ENCODE measurements around the gene FUOM. TPM values are rescaled to one million over a fixed set of nuclear protein-coding genes. Genes with fewer than 3 reads are reported as not detected.

The FUOM gene
- polyA plus RNA-seq, 3 donors = 13.3 to 19.7 (median 17.2) TPM

DNA sequence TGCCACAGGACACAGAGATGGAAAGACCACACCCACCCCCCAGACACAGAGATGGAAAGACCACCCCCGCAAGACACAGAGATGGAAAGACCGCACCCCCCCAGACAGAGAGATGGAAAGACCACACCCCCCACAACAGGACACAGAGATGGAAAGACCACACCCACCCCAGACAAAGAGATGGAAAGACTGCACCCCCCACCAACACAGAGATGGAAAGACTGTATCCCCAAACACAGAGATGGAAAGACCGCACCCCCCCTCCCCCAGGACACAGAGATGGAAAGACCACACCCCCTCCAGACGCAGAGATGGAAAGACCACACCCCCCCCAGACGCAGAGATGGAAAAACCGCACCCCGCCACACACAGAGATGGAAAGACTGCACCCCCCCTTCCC is 41.1 kb downstream of the FUOM start:
- no peak for DNase-seq (ENCODE audit: low read depth in 3 of 3, low spot score in 2 of 3)

DNA sequence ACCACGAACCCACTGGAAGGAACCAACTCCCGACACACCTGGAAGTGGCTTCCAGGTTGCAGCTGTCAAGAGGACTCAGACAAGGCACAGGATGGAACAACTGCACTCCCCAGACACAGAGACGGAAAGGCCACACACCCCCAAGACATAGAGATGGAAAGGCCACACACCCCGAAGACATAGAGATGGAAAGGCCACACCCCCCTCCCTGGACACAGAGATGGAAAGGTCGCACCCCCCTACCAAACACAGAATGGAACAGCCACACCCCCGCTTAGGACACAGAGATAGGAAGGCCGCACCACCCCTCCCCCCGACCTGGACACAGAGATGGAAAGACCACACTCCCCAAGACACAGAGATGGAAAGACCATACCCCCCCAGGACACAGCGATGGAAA is 41.6 kb downstream of the FUOM start:
- DNase-seq (ENCODE audit: low read depth in 3 of 3, low spot score in 2 of 3) = no peak

DNA sequence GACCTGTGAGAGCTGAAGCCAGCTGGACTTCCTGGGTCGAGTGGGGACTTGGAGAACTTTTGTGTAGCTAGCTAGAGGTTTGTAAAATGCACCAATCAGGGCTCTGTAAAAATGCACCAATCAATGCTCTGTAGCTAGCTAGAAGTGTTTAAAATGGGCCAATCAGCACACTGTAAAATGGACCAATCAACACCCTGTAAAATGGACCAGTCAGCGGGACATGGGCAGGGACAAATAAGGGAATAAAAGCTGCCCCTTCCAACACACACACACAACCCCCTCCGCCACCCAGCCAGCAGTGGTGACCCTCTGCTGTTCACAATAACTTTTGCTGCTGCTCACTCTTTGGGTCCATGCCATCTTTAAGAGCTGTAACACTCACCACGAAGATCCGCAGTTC is 42.0 kb downstream of the FUOM start:
- DNase-seq (ENCODE audit: low read depth in 3 of 3, low spot score in 2 of 3) = no peak

DNA sequence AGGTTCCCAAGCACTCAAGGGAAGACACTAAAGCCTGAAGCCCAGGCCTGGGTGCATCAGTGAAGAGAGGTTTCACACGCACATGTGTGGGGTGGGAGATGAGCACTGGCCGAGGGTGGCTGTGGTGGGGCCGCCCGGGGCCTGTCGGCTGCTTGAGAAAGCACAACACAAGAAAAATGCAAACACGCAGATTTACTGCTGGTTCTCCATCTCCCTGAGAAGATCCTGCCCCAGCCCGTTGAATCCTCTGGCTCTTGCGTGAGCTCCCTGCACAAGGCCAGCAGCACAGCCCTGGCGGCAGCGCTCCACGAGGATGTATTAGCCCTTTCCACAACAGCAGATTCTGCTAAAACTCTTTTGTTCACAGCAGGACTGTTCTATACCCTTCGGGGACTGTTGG is 42.9 kb downstream of the FUOM start:
- DNase-seq (ENCODE audit: low read depth in 3 of 3, low spot score in 2 of 3) = no peak

DNA sequence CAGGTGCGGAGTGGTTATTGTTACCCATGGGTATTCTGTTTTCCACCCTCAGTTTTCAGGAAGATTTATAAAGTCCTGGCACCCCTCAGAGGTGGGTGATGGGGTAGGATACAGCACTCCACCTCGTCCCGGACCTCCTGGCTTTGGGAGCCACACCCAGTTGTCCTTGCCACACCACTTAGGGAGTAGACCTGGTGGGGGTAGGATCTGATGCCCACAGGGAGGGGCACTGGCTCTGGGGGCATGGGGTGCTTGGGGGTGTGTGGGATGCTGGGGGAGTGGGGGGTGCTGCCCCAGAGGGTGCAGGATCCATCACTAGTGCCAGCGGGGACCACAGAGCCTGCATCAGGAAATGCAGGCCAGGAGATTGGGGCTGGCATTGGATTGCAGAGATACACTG is 44.6 kb downstream of the FUOM start:
- DNase-seq (ENCODE audit: low read depth in 3 of 3, low spot score in 2 of 3) = no peak

DNA sequence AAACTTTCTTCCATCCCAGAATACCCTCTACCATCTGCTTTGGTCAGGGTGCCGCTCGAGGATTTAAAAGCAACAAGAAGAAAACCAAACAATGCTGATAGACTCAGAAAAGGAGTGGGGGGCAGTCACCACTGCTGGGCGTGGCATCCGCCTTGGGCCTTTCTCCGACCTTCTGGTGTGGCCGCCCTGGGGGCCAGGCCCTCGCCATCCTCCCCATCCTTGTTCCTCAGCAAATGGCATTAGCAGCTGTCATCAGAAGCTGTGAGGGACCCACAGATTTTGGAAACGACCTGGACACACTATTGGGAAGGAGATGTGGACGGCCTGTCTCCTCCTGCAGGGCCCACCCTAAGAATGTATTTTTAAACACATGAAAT is 45.1 kb downstream of the FUOM start:
- no peak for DNase-seq (ENCODE audit: low read depth in 3 of 3, low spot score in 2 of 3)

DNA sequence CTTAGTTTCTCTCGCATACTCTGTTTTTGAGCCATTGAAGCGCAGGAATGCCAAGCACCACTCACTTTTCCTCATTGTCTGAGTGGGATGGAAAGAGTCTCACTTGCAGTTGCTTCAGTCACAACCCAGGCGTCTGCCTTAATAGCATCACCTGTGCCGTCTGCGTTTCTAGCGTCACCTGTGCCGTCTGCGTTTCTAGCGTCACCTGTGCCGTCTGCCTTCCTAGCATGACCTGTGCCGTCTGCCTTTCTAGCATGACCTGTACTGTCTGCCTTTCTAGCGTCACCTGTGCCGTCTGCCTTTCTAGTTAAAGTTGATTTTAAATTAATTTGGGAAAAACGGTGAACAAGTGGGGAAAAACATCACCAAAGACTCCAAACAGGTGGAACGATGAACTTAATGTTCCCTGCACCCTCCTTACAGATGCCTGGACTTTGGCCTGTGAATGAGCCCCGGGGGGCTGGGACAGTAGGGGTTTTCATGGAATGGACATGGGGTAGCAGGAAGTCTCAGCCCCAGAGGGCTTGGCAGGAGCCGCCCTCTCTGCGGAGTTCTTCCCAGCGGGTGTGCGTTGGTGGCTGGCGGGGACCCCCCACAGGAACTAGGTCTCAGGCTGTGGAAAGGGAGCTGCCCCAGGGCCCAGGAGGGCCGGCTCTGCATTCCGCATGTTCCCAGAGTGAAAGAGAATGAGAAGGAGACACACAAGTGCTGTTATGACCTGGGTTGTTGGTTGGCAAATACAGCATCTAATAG is 45.6 kb downstream of the FUOM start:
- no peak for DNase-seq (ENCODE audit: low read depth in 3 of 3, low spot score in 2 of 3)

DNA sequence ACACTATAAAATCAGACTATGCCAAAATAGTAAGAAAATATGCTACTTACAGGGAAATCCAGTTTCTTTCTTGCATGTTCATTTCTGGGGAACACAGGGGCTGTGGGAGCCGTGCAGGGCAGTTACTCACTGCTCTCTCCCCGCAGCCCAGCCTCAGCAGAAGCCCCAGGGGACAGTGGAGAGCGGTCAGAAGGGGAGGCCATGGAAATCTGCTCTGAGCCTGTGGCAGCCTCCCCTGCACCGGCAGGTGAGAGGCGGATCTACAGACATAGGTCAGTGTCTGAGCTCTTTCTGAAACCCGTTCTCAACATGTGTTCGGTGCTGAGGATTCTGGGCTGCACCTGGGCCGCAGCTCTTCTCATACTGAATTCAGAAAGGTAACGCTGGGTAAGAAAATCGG is 46.2 kb downstream of the FUOM start:
- DNase-seq (ENCODE audit: low read depth in 3 of 3, low spot score in 2 of 3) = no peak

DNA sequence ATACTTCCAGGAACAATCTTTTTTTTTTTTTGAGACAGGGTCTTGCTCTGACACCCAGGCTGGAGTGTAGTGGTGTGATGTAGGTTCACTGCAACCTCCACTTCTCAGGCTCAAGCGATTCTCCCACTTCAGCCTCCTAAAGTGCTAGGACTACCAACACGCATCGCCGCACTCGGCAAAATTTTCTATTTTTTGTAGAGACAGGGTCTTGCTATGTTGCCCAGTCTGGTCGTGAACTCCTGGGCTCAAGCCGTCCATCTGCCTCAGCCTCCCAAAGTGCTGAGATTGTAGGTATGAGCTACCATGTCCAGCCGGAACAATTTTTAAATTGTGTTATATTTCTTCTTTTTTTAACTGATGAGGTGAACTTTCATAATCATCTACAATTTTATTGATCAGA is 47.0 kb downstream of the FUOM start:
- DNase-seq (ENCODE audit: low read depth in 3 of 3, low spot score in 2 of 3) = no peak

DNA sequence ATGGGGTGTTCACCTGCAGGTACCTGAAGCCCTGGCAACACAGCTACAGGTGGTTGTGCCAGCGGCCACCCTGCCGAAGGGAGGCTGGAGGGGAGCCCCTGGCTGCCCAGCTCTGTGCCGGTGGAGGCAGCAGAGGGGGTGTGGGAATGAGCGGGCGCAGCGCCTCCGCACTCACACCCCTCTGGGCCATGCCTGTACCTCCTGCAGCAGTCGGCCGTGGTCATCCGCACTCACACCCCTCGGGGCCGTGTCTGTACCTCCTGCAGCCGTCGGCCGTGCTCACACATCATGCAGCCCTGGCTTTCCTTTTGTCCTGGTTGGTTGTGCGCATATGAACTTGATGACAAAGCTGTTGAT is 47.4 kb downstream of the FUOM start:
- DNase-seq (ENCODE audit: low read depth in 3 of 3, low spot score in 2 of 3) = no peak

DNA sequence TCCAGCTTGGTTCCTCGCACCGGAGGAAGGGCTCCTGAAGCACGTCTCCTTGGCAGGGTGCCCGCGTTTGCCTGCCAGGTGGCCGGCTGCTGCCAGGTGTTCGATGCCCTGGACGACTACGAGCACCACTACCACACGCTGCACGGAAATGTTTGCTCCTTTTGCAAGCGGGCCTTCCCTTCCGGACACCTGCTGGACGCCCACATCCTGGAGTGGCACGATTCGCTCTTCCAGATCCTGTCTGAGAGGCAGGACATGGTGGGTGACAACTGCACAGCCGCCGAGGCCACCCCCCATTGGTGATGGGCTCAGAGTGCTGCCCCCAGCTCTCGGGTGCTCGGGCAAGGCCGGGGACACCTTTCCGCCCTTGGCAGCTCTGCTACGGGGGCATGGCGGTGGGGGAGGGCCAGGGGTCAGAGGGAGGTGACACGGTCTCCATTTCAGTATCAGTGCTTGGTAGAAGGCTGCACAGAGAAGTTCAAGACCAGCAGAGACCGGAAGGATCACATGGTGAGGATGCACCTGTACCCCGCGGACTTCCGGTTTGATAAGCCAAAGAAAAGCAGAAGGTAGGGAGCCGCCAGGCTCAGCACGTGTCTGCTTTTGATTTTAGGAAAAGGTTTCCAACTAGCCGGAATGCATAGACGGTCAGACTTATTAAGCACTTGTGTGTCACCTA is 48.0 kb downstream of the FUOM start:
- DNase-seq (ENCODE audit: low read depth in 3 of 3, low spot score in 2 of 3) = no peak

DNA sequence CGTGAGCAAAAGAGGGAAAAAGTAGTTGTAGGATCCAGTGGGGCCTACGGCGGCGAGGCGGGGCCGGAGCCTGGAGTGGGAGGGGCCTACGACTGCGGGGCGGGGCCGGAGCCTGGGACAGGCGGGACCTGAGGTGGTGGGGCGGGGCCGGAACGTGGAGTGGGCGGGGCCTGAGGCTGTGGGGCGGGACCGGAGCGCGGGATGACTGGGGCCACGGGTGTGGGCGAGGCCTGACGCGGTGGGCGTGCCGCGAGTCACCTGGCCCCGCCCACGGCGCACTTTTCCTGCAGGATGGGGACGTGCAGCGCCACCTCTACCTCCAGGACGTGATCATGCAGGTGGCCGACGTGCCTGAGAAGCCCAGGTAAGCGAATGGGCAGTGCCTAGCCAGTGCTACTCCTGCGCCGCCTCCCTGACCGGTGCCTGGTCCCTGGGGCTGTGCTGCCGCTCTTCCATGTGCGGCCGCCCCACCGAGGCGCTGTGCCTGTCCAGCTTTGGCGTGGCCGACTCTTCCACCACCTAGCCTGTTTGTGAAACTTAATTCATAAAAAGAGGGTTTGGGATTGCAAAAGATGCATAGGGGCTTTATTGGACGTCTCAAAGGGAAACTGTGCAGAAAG is 48.6 kb downstream of the FUOM start:
- peak in 1 of 3 donors; percentile 67 for DNase-seq (ENCODE audit: low read depth in 3 of 3, low spot score in 2 of 3)

DNA sequence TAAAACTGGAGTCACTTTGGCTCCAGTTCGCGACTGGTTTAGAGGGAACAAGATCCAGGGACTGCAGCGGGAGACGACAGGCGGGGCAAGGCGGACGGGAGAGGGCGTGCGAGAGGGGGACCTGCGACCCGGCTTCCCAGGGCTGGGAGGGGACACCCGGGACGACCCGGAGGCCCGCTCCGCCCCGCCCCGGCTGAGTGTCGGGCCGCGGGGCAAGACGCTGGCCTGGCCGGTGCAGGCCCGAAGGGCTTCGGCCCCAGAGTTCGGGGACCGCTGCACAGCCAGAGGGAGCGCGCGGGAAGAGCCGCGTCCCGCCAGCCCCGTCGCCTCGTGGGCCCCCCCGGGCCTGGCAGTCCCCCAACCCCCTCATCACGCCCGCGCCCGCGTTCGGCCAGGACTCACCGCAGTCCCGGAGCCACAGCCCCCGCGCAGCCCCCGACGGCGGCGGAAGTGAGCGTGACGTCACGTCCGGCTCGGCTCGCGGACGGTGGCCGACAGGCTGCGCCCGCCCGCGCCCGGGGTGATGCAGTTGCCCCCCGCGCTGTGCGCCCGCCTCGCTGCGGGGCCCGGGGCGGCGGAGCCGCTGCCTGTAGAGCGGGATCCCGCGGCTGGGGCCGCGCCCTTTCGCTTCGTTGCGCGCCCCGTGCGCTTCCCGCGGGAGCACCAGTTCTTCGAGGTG is 49.3 kb downstream of the FUOM start, which contains the start of the genes TUBGCP2 and ZNF511:
TUBGCP2 (minus strand) TSS at position 452 of the 679 bp plus-strand sequence. CDS start 5,931 bp downstream, outside the sequence.
ZNF511 (plus strand) TSS at position 494 of the 679 bp plus-strand sequence; CDS start at position 524, 30 bp downstream.
- peak in 2 of 3 donors; percentile 72 to 74 for DNase-seq (ENCODE audit: low read depth in 3 of 3, low spot score in 2 of 3)

DNA sequence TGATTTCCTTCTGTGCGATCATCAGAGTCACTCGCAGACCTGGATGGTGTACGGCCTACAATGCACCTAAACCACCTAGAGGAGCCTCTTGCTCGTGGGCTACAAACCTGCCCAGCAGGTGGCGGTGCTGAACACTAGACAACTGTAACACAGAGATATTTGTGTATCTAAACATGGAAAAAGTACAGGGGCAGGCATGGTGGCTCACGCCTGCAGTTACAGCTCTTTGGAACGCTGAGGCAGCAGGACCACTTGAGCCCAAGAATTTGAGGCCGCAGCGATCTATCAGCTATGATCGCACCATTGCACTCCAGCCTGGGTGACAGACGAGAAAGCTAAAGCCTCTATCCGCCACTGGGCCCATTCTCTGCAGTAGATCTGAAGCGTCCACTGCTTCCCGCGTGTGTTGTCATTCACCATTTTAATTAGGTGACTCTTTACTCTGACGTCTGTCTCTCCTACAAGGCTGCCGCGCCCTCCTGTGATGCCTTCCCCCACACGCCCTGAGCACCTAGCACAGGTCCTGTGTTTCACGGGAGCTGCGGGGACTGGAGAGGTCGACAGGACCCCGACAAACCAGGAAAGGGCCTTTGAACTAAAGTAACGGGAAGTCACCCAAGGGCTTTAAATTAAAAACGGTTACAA is 49.9 kb downstream of the FUOM start:
- DNase-seq (ENCODE audit: low read depth in 3 of 3, low spot score in 2 of 3) = peak in 1 of 3 donors; percentile 66

DNA sequence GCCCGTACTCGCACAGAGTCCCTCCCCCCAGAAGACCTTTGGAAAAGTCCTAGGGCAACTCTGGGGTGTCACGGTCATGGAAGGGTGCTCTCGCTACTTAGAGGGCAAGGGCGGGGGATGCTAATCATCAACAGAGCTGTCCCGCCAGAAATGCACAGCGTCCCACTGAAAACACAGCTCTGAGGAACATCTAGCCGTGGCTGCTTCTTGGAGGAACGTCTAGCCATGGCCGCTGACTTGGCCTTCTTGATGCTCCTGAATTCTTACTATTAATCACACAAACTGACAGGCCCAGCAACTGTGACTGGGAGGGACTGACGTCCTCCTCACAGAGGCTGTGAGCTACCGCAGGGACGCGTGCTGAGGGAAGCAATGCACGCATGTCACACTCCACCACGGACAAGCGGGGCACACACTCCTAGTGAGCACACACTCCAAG is 50.9 kb downstream of the FUOM start:
- no peak for DNase-seq (ENCODE audit: low read depth in 3 of 3, low spot score in 2 of 3)

DNA sequence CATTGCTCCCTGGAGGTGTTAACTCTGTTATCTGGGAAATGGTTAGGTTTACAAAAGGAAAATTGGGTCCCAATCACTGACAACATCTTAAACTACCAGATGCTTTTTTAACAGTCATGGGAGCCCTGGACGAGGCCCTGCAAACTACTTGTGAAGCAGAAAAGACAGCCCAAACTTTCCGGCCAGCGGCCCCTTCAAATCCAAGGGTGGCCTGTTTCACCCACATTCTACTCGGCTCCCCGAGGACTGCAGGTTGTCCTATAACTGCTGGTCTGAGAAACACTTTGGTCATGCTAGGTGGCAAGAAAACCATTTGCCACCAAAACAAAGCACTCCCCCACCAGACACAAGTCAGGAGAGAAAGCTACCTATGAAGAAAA is 51.7 kb downstream of the FUOM start:
- DNase-seq (ENCODE audit: low read depth in 3 of 3, low spot score in 2 of 3) = no peak

Other genes with a start within 250 kb of the FUOM start
- 1 to 10 TPM; 4.1 to 5.5 (median 4.2) TPM for gene KNDC1, start 197.8 kb downstream of the FUOM start, polyA plus RNA-seq (ENCODE audit: insufficient read length in 3 of 3)
- gene UTF1, start 127.8 kb downstream of the FUOM start, polyA plus RNA-seq (ENCODE audit: insufficient read length in 3 of 3) = not detected
- gene VENTX, start 120.2 kb downstream of the FUOM start, polyA plus RNA-seq (ENCODE audit: insufficient read length in 3 of 3) = under 1 TPM; 0.04 to 0.17 (median 0.14) TPM
- 1 to 10 TPM; 1.0 to 1.6 (median 1.3) TPM for gene ADAM8, start 81.2 kb downstream of the FUOM start, polyA plus RNA-seq (ENCODE audit: insufficient read length in 3 of 3)
- gene TUBGCP2, start 49.1 kb downstream of the FUOM start, polyA plus RNA-seq (ENCODE audit: insufficient read length in 3 of 3) = 10 to 100 TPM; 53.6 to 60.4 (median 56.3) TPM
- gene ZNF511, start 49.1 kb downstream of the FUOM start, polyA plus RNA-seq (ENCODE audit: insufficient read length in 3 of 3) = 10 to 100 TPM; 33.1 to 42.2 (median 34.2) TPM
- gene CALY, start 21.1 kb downstream of the FUOM start, polyA plus RNA-seq (ENCODE audit: insufficient read length in 3 of 3) = not detected
- 1 to 10 TPM; 3.3 to 7.1 (median 5.7) TPM for gene PRAP1, start 10.6 kb downstream of the FUOM start, polyA plus RNA-seq (ENCODE audit: insufficient read length in 3 of 3)
- 100 to 1,000 TPM; 120 to 146 (median 134) TPM for gene ECHS1, start 15.3 kb upstream of the FUOM start, polyA plus RNA-seq (ENCODE audit: insufficient read length in 3 of 3)
- 1 to 10 TPM; 3.8 to 6.2 (median 4.2) TPM for gene PAOX, start 21.2 kb upstream of the FUOM start, polyA plus RNA-seq (ENCODE audit: insufficient read length in 3 of 3)
- 10 to 100 TPM; 63.4 to 66.6 (median 65.1) TPM for gene MTG1, start 36.1 kb upstream of the FUOM start, polyA plus RNA-seq (ENCODE audit: insufficient read length in 3 of 3)
- gene SPRN, start 66.6 kb upstream of the FUOM start, polyA plus RNA-seq (ENCODE audit: insufficient read length in 3 of 3) = 1 to 10 TPM; 2.7 to 3.5 (median 3.2) TPM
- 1 to 10 TPM in 2 of 3 donors, under 1 TPM in 1; 0.98 to 1.2 (median 1.1) TPM for gene SCART1, start 95.9 kb upstream of the FUOM start, polyA plus RNA-seq (ENCODE audit: insufficient read length in 3 of 3)
- gene CYP2E1, start 169.3 kb upstream of the FUOM start, polyA plus RNA-seq (ENCODE audit: insufficient read length in 3 of 3) = under 1 TPM; 0.69 to 0.93 (median 0.76) TPM
- under 1 TPM; 0.10 to 0.26 (median 0.26) TPM for gene SYCE1, start 207.6 kb upstream of the FUOM start, polyA plus RNA-seq (ENCODE audit: insufficient read length in 3 of 3)